ENCODE measurements around the gene C17orf114.

C17orf114 gene

DNA sequence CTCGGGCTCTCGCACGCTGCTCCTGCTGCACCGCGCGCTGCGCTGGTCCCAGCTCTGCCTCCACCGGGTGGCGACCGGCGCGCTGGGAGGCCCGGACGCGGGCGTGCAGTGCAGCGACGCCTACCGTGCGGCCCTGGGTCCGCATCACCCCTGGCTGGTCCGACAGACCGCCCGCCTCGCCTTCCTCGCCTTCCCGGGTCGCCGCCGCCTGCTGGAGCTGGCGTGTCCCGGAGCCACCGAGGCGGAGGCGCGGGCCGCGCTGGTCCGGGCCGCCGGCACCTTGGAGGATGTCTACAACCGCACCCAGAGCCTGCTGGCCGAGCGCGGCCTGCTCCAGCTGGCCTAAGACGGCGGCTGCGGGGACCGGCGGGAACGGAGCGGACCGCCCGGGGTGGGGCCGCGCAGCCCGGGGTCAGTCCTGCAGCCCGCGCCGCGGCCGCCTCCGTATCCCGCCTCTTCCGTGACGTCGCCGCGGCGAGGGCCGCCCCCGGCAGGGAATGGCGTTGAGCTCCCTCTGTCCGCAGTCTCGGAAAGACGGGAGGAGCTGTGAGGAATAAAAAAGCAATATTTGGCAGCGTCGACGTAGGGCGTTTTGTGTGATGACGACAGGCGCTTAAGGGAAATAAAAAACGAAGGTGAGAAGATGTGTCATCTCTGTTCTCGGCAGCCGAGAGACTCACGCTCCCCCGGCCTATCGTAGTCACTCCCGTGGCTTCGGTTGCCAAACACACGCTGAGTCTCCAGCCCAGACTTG, 12.0 kb downstream of the C17orf114 start:
- peaks cover 7 to 12% of the 10 kb centered on the region in 2 donors for H3K4me1 ChIP-seq (replicated peaks in 1 of 2)
- ATAC-seq (replicated peaks in 6 of 8): peak; percentile 84 to 91 (median 90)
- 1% methylated on average over 12 of the region's 91 CpGs; no CpG with 5 or more reads in 9 of the 10 experiments for WGBS, 10 experiments
- H3K4me3 ChIP-seq: peak overlapping the region; percentile 55 to 76 (median 64)
- H3K27ac ChIP-seq: peak overlapping the region; percentile 93 to 97
- in situ Hi-C loops (cut with MboI; ENCODE audit: low pct_unique_long_range_greater_than_20kb in 2 of 9, low sequenced_read_pairs in 9 of 9, unreplicated experiment in 9 of 9): loop anchor here in 1 of 9 experiments (25.0 kb wide), 1 partner anchor 97 kb away; the partner anchor contains the start of gene C17orf107

DNA sequence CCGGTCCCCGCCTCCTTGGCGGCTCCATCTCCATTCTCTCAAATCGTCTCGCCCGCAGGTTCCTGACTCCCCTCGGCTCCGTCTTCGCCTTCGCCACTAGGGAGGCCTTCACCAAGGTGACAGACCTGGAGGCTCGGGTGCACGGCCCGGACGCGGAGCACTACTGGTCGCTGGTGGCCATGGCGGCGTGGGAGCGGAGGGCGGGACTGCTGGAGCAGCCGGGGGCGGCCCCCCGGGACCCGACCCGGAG, 12.5 kb downstream of the C17orf114 start:
- H3K4me3 ChIP-seq: peak overlapping the region; percentile 55 to 76 (median 64)
- ATAC-seq (replicated peaks in 6 of 8): no peak
- 0% methylated on average over 1 of the region's 25 CpGs; no CpG with 5 or more reads in 8 of the 10 experiments for WGBS, 10 experiments
- H3K4me1 ChIP-seq (replicated peaks in 1 of 2): peaks cover 7 to 12% of the 10 kb centered on the region in 2 donors
- in situ Hi-C loops (cut with MboI; ENCODE audit: low pct_unique_long_range_greater_than_20kb in 2 of 9, low sequenced_read_pairs in 9 of 9, unreplicated experiment in 9 of 9): loop anchor here in 1 of 9 experiments (25.0 kb wide), 1 partner anchor 98 kb away; the partner anchor contains the start of gene C17orf107
- H3K27ac ChIP-seq: peak overlapping the region; percentile 93 to 97

DNA sequence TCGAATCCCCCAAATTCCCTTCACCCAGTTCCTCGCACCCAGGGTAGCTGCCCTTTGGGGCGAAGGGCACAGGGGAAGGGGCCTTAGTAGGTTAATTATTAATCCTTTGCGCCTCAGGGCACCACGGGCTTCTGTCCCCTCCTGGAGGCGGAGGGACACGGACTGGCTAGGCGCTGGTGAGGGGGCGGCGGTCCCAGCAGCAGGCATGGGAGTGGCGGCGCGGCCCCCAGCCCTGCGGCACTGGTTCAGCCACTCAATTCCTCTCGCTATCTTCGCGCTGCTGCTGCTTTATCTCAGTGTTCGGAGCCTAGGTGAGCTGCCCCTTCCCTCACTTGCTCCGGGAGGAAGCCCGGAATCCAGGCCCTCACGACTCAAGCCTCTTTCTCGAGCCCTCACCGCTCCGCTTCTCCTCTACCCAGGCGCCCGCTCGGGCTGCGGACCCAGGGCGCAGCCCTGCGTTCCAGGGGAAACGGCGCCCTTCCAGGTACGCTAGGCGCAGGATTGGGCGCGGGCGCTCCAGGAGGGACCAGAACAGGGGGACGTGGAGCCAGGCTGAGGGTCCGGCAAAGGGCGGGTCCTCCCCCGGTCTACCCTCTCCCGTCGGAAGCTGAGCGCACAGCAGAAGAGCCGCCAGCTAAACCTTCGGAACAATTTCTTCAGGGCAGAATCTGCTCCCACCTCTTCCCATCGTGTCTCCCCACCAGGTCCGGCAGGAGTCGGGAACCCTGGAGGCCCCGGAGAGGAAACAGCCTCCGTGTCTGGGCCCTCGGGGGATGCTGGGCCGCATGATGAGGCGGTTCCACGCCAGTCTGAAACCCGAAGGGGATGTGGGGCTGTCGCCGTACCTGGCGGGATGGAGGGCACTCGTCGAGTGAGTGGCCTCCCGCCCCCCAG, 13.1 kb downstream of the C17orf114 start, which contains the start of gene GLTPD2:
Gene GLTPD2, plus strand, starts transcription at position 158 of the 894 bp plus-strand sequence. Its CDS starts 48 bp downstream, at position 206.
- Histone ChIP-seq H3K4me3 (peak within 1 kb of the TSS; percentile 55 to 76 (median 64)), H3K4me1 (replicated peaks in 1 of 2) (peaks cover 7 to 12% of the 10 kb centered on the region in 2 donors), H3K27ac (peak within 1 kb of the TSS; percentile 93 to 97)
- WGBS, 10 experiments: 0 to 60% (median 4%) methylated on average over 5 to 23 of the region's 62 CpGs; no CpG with 5 or more reads in 4 of the 10 experiments
- in situ Hi-C loops (cut with MboI; ENCODE audit: low pct_unique_long_range_greater_than_20kb in 2 of 9, low sequenced_read_pairs in 9 of 9, unreplicated experiment in 9 of 9): loop anchor here in 1 of 9 experiments (25.0 kb wide), 1 partner anchor 98 kb away; the partner anchor contains the start of gene C17orf107
- ATAC-seq (replicated peaks in 6 of 8): peak in 4 of 8 experiments; percentile 0 to 2 (median 2)

DNA sequence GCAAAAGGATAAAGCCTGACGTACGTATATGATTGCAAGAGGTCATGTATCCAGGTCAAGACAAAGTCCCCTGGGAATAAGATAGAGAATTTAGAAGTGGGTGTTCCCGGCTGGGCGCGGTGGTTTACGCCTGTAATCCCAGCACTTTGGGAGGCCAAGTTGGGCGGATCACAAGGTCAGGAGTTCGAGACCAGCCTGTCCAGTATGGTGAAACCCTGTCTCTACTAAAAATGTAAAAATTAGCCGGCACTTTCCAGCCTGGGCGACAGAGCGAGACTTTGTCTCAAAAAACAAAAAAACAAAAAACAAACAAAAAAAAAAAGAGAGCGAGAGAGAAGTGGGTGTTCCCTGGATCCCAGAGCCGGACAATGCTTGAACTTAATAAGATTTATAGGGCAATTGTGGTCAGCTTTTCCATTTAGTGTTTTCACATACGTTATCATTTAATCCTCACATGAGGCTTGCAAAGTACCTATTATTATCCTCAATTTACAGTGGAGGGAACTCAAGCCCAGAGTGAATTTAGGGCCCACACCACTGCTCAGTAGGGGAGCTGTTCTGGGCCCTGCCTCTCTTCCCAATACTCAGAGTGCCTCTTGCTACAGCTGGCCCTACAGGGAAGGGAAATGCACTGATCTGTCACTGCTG, 13.8 kb downstream of the C17orf114 start:
- H3K27ac ChIP-seq: no peak overlapping the region
- WGBS, 10 experiments: 43 to 100% (median 77%) methylated on average over 2 to 14 of the region's 14 CpGs; no CpG with 5 or more reads in 1 of the 10 experiments
- H3K4me3 ChIP-seq: peak overlapping the region; percentile 55 to 76 (median 64)
- peaks cover 7 to 12% of the 10 kb centered on the region in 2 donors for H3K4me1 ChIP-seq (replicated peaks in 1 of 2)
- ATAC-seq (replicated peaks in 6 of 8): no peak
- in situ Hi-C loops (cut with MboI; ENCODE audit: low pct_unique_long_range_greater_than_20kb in 2 of 9, low sequenced_read_pairs in 9 of 9, unreplicated experiment in 9 of 9): loop anchor here in 1 of 9 experiments (25.0 kb wide), 1 partner anchor 99 kb away; the partner anchor contains the start of gene C17orf107

DNA sequence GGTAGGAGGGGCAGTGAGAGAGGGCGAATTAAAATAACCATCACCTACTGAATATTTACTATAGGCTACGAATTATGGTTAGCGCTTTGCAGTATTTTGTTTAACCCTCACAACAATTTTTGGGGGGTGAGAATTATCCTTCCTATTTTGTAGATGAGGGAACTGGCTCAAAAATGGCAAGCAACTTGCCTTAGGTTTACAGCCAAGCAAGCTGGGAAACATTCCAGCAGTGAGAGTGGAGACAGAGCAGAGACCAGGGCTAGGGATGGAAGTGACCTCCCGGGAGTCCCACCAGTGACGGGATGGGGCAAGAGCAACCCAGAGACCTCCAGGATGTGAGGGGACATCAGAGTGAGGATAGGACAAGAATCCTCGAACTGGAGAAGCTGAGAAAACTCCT, 15.6 kb downstream of the C17orf114 start:
- 0 to 37% (median 19%) methylated on average over 1 to 5 of the region's 6 CpGs; no CpG with 5 or more reads in 4 of the 10 experiments for WGBS, 10 experiments
- in situ Hi-C loops (cut with MboI; ENCODE audit: low pct_unique_long_range_greater_than_20kb in 2 of 9, low sequenced_read_pairs in 9 of 9, unreplicated experiment in 9 of 9): loop anchor here in 1 of 9 experiments (25.0 kb wide), 1 partner anchor 101 kb away; the partner anchor contains the start of gene C17orf107
- no peak for ATAC-seq (replicated peaks in 6 of 8)
- Histone ChIP-seq H3K4me1 (replicated peaks in 1 of 2) (peaks cover 7 to 12% of the 10 kb centered on the region in 2 donors), H3K27ac (no peak overlapping the region), H3K4me3 (no peak overlapping the region)

DNA sequence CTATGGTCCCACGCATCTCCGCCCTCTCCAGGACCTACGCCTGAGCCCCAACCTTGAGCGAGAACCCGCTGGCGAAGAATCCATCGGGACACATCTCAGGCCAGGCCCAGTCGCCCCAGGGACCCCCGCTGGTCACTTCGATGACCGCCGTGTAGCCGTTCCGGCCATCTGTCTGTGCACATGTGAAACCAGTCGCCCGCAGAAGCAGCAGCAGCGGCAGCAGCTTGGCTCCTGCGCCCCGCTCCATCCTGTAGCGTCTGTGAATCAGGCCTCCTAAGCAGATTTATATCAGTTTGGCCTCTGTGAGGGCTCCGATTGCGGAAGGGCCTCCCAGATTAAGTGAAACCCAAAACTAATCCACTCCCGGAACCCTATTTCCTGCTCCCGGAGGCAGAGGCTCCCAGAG, 16.0 kb downstream of the C17orf114 start, which contains the start of gene VMO1:
Gene VMO1, minus strand, starts transcription at position 259 of the 406 bp plus-strand sequence. Its CDS starts 12 bp downstream, at position 247.
- Histone ChIP-seq H3K4me1 (replicated peaks in 1 of 2) (peaks cover 7 to 12% of the 10 kb centered on the region in 2 donors), H3K27ac (no peak within 1 kb of the TSS), H3K4me3 (no peak within 1 kb of the TSS)
- in situ Hi-C loops (cut with MboI; ENCODE audit: low pct_unique_long_range_greater_than_20kb in 2 of 9, low sequenced_read_pairs in 9 of 9, unreplicated experiment in 9 of 9): loop anchor here in 1 of 9 experiments (25.0 kb wide), 1 partner anchor 101 kb away; the partner anchor contains the start of gene C17orf107
- ATAC-seq (replicated peaks in 6 of 8): no peak
- 9 to 22% (median 11%) methylated on average over 2 to 10 of the region's 24 CpGs; no CpG with 5 or more reads in 6 of the 10 experiments for WGBS, 10 experiments

DNA sequence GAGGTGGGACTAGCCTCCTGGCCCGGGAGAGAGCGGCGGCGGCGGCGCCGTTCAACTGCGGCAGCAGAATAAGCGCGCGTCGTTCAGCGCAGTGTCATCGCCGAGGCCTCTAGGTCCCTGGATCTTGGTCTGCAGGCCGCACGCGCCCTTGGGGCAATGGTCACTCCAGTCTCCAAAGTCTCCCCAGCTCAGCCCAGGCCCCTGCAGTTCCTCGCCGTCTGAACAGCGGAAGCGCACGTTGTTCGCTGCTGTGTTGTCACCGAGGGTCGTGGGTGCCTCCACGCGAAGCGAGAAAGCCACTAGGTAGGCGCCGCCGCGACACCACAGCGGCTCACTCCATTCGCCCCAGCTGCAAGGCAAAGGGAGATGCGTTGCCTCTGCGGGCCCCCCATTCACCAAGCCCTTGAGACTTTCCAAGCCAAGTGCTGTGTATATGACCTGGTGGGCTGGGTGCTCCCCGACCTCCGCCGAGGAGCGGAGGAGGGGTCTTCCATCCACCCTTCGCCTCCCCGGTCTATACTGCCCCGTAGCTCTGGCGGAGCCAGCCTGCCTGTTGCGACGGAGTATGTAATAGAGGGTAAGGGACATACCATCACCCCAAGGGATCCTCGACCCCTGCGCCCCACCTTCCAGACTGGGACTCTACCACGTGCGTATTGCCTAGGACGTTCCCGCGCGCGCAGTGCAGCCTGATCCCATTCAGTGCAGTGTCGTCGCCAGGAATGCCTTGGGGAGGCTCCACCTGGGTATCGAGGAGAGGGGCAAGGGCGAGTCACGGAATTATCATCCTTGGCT, 16.6 kb downstream of the C17orf114 start:
- in situ Hi-C loops (cut with MboI; ENCODE audit: low pct_unique_long_range_greater_than_20kb in 2 of 9, low sequenced_read_pairs in 9 of 9, unreplicated experiment in 9 of 9): loop anchor here in 1 of 9 experiments (25.0 kb wide), 1 partner anchor 102 kb away; the partner anchor contains the start of gene C17orf107
- no peak overlapping the region for H3K27ac ChIP-seq
- peaks cover 5 to 12% of the 10 kb centered on the region in 2 donors for H3K4me1 ChIP-seq (replicated peaks in 1 of 2)
- WGBS, 10 experiments: 0 to 80% (median 31%) methylated on average over 1 to 25 of the region's 61 CpGs; no CpG with 5 or more reads in 6 of the 10 experiments
- no peak overlapping the region for H3K4me3 ChIP-seq
- no peak for ATAC-seq (replicated peaks in 6 of 8)

DNA sequence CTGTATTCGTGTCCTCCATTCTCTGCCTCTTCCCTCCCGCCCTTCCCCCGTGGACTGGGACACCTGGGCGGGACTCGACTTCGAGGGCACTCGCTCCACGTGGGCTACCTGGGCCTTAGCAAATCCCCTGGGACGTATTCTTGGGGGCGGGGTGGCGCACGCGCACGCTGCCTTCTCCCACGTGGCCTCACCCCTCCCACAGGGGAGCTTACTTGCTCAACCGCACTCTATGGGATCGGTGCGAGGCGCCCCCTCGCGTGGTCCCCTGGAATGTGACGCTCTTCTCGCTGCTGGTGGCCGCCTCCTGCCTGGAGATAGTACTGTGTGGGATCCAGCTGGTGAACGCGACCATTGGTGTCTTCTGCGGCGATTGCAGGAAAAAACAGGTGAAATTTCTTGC, 19.5 kb downstream of the C17orf114 start:
- in situ Hi-C loops (cut with MboI; ENCODE audit: low pct_unique_long_range_greater_than_20kb in 2 of 9, low sequenced_read_pairs in 9 of 9, unreplicated experiment in 9 of 9): loop anchor here in 1 of 9 experiments (25.0 kb wide), 1 partner anchor 105 kb away; the partner anchor contains the start of gene C17orf107
- no peak overlapping the region for H3K27ac ChIP-seq
- no peak overlapping the region for H3K4me3 ChIP-seq
- WGBS, 10 experiments: 8 to 33% methylated on average over 1 to 9 of the region's 28 CpGs; no CpG with 5 or more reads in 8 of the 10 experiments
- peaks cover 0 to 6% of the 10 kb centered on the region in 2 donors for H3K4me1 ChIP-seq (replicated peaks in 1 of 2)
- peak in 1 of 8 experiments; percentile 6 for ATAC-seq (replicated peaks in 6 of 8)

DNA sequence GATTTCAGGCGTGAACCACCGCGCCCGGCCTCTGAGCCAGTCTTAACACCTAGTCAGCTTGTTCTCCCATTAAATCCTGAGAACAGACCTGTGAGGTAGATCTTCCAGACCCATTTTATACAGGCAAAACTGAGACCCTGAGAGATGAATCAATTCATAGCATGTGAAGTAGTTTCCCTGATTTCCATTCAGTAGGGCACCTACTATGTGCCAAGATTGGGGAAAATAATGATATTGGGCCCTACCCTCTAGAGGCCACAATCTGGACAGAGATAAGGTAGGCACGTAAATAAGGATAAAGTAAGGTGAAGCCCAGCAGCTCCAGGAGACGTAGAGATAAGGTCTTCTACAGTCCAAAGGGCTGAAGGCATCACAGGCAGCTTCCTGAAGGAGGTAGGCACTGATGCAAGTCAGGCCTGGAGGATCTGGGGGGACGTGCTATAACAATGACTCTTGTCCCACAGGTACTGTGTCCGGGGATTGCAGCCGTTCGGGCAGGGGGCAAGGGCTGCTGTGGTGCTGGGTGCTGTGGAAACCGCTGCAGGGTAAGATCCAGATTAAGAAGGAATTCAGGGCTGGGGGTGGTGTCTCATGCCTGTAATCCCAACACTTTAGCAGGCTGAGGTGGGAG, 21.7 kb downstream of the C17orf114 start:
- no peak for ATAC-seq (replicated peaks in 6 of 8)
- Histone ChIP-seq H3K27ac (no peak overlapping the region), H3K4me3 (no peak overlapping the region), H3K4me1 (replicated peaks in 1 of 2) (no peaks in the 10 kb centered on the region)
- 25 to 100% (median 61%) methylated on average over 1 to 7 of the region's 11 CpGs; no CpG with 5 or more reads in 1 of the 10 experiments for WGBS, 10 experiments
- in situ Hi-C loops (cut with MboI; ENCODE audit: low pct_unique_long_range_greater_than_20kb in 2 of 9, low sequenced_read_pairs in 9 of 9, unreplicated experiment in 9 of 9): loop anchor here in 1 of 9 experiments (25.0 kb wide), 1 partner anchor 107 kb away; the partner anchor contains the start of gene C17orf107

DNA sequence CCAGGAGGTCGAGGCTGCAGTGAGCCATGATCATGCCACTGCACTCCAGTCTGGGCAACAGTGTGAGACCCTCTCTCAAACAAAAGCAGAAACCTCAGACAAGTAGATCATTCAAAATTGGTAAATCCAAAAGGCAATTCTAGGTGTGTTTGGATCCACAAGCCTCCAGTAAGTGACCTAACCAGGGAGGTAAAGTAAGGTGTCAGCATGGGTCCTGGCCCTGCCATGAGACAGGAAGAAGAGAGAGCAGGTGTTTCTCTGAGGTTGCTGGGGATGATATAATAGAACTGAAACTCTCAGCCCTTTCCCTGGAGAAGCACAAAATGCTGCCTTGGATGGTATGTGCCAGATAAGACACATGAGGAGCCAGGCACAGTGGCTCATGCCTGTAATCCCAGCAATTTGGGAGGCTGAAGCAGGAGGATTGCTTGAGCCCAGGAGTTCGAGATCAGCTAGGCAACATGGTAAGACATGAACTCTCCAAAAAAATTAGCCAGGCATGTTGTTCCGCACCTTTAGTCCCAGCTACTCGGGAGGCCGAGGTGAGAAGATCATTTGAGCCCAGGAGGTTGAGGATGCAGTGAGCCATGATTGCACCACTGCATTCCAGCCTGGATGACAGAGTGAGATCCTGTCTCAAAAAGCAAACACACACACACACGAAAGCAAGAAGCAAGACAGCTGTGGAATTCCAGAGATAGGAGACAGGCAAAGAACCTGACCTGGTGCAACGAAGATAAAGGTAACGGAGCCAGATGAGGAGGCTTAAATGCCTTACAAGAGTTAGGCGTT, 24.0 kb downstream of the C17orf114 start:
- no peak for ATAC-seq (replicated peaks in 6 of 8)
- Histone ChIP-seq H3K4me1 (replicated peaks in 1 of 2) (no peaks in the 10 kb centered on the region), H3K27ac (no peak overlapping the region), H3K4me3 (no peak overlapping the region)
- in situ Hi-C loops (cut with MboI; ENCODE audit: low pct_unique_long_range_greater_than_20kb in 2 of 9, low sequenced_read_pairs in 9 of 9, unreplicated experiment in 9 of 9): loop anchor here in 1 of 9 experiments (25.0 kb wide), 1 partner anchor 109 kb away; the partner anchor contains the start of gene C17orf107
- WGBS, 10 experiments: 30 to 86% (median 65%) methylated on average over 1 to 8 of the region's 9 CpGs; no CpG with 5 or more reads in 1 of the 10 experiments
